ENCODE results near the gene TECPR2. TPM values are rescaled to one million over a fixed set of nuclear protein-coding genes. Genes with fewer than 3 reads are reported as not detected.

Gene TECPR2
- total RNA-seq (10 to 100 TPM in 8 of 9 donors, 1 to 10 TPM in 1; 9.7 to 74.3 (median 27.1) TPM), polyA plus RNA-seq (10 to 100 TPM in 1 of 3 donors, 1 to 10 TPM in 2; 5.1 to 12.1 (median 8.3) TPM)
- long read RNA-seq, donor 1, partial matches to known transcripts = 40 of 75 reads
- long read RNA-seq, donor 1, other reads (novel, unspliced or antisense) = 34 of 75 reads
- long read RNA-seq, donor 2, partial matches to known transcripts = 51 of 65 reads
- long read RNA-seq, donor 2, other reads (novel, unspliced or antisense) = 13 of 65 reads
- long read RNA-seq, donor 3 = 0 reads
- long read RNA-seq, donor 4, partial matches to known transcripts = 2 of 6 reads
- long read RNA-seq, donor 4, other reads (novel, unspliced or antisense) = 4 of 6 reads
- long read RNA-seq, donor 5, full-length matches to known transcripts = 5 of 16 reads
- long read RNA-seq, donor 5, partial matches to known transcripts = 7 of 16 reads
- long read RNA-seq, donor 5, other reads (novel, unspliced or antisense) = 4 of 16 reads
- long read RNA-seq, donor 6, partial matches to known transcripts = 5 of 9 reads
- long read RNA-seq, donor 6, other reads (novel, unspliced or antisense) = 4 of 9 reads
- long read RNA-seq, donor 7 = 0 reads
- long read RNA-seq, donor 8, partial matches to known transcripts = 20 of 20 reads
- long read RNA-seq, donor 8, other reads (novel, unspliced or antisense) = 0 of 20 reads
- long read RNA-seq, donor 9, partial matches to known transcripts = 13 of 13 reads
- long read RNA-seq, donor 9, other reads (novel, unspliced or antisense) = 0 of 13 reads
- long read RNA-seq, donor 10 = 0 reads

GRCh38 chr14:102362545-102363181 is at the start of gene TECPR2, which contains the start of gene CINP:
TSS of gene TECPR2 (plus strand) at chr14:102362941. CDS start at chr14:102376722, 13,781 bp downstream.
TSS of gene CINP (minus strand) at chr14:102362890. CDS start at chr14:102362851, 39 bp downstream.
- DNase-seq = peak; percentile 97 to 99 (median 98)
- H3K36me3 ChIP-seq (replicated peaks in 1 of 2) = peaks cover 0 to 16% of the 10 kb centered on the region in 2 donors
- intact Hi-C loops (cut with DNase I) = no loop called here
- peaks cover 9 to 20% of the 10 kb centered on the region in 2 donors for H3K4me1 ChIP-seq (replicated peaks in 1 of 2)
- 0 to 1% (median 0%) methylated on average over 8 to 58 of the region's 58 CpGs; no CpG with 5 or more reads in 1 of the 4 donors for WGBS, 4 donors
- peak; percentile 36 to 72 for TF ChIP-seq POLR2A (IDR thresholded peaks at IDR 0.05)
- no peak for TF ChIP-seq CTCF (IDR thresholded peaks at IDR 0.05)
- no peaks in the 10 kb centered on the region for H3K9me3 ChIP-seq (replicated peaks in 1 of 3)
- H3K27ac ChIP-seq = peak within 1 kb of the TSS in 4 of 5 donors; percentile 59 to 89 (median 83)
- H3K27me3 ChIP-seq = no peaks in the 10 kb centered on the region
- peak within 1 kb of the TSS; percentile 78 to 99 (median 91) for H3K4me3 ChIP-seq

- Histone ChIP-seq H3K4me1 (replicated peaks in 1 of 2) (peaks cover 0 to 36% of the 10 kb centered on the region in 2 donors), H3K27me3 (no peaks in the 10 kb centered on the region), H3K36me3 (replicated peaks in 1 of 2) (no peaks in the 10 kb centered on the region), H3K27ac (peak overlapping the region in 3 of 5 donors; percentile 15 to 56 (median 34)), H3K9me3 (replicated peaks in 1 of 3) (no peaks in the 10 kb centered on the region), H3K4me3 (peak overlapping the region in 3 of 4 donors; percentile 8 to 52 (median 25))
- TF ChIP-seq POLR2A (IDR thresholded peaks at IDR 0.05) (no peak), CTCF (IDR thresholded peaks at IDR 0.05) (peak; percentile 75 to 96 (median 92))
- intact Hi-C loops (cut with DNase I) = loop anchor here (2.0 to 5.0 kb wide), 2 partner anchors 80 to 82 kb away; no protein-coding TSS in a partner anchor
- peak; percentile 81 to 93 (median 89) for DNase-seq
- 7 to 11% (median 7%) methylated on average over 37 to 52 of the region's 52 CpGs for WGBS, 4 donors
Observed at GRCh38 chr14:102314242-102315011, 48.3 kb upstream of the TECPR2 start.

GRCh38 chr14:102315121-102315520 is 47.6 kb upstream of the TECPR2 start:
- H3K9me3 ChIP-seq (replicated peaks in 1 of 3) = no peaks in the 10 kb centered on the region
- no peaks in the 10 kb centered on the region for H3K27me3 ChIP-seq
- H3K4me1 ChIP-seq (replicated peaks in 1 of 2) = peaks cover 0 to 36% of the 10 kb centered on the region in 2 donors
- no peak overlapping the region for H3K27ac ChIP-seq
- no peaks in the 10 kb centered on the region for H3K36me3 ChIP-seq (replicated peaks in 1 of 2)
- H3K4me3 ChIP-seq = no peak overlapping the region
- TF ChIP-seq CTCF (IDR thresholded peaks at IDR 0.05) = no peak
- intact Hi-C loops (cut with DNase I) = loop anchor here in 1 of 2 donors (2.0 kb wide), 1 partner anchor 80 kb away; no protein-coding TSS in a partner anchor
- DNase-seq = no peak
- 78 to 92% (median 85%) methylated on average over 6 of the region's 6 CpGs for WGBS, 4 donors

All from adrenal gland (tissue), 19 donors.